ENCODE data around the gene NDUFS3.

DNA sequence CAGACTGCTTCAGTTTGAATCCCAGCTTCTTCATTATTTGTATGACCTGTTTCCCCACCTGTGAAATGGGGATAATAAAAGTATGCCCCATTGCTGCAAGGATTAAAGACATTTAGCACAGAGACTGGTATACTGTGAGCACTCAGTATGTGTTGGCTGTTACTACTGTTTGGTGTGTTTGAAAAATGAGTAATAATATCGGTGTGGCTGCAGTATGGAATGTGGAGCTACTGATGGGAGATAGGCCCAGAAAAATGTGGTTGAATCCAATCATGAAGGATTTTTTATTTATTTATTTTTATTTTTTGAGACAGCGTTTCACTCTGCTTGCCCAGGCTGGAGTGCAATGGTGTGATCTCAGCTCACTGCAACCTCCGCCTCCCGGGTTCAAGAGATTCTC, 24.4 kb downstream of the NDUFS3 start:
- TF ChIP-seq, protein P1, sequence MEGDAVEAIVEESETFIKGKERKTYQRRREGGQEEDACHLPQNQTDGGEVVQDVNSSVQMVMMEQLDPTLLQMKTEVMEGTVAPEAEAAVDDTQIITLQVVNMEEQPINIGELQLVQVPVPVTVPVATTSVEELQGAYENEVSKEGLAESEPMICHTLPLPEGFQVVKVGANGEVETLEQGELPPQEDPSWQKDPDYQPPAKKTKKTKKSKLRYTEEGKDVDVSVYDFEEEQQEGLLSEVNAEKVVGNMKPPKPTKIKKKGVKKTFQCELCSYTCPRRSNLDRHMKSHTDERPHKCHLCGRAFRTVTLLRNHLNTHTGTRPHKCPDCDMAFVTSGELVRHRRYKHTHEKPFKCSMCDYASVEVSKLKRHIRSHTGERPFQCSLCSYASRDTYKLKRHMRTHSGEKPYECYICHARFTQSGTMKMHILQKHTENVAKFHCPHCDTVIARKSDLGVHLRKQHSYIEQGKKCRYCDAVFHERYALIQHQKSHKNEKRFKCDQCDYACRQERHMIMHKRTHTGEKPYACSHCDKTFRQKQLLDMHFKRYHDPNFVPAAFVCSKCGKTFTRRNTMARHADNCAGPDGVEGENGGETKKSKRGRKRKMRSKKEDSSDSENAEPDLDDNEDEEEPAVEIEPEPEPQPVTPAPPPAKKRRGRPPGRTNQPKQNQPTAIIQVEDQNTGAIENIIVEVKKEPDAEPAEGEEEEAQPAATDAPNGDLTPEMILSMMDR (conservative IDR thresholded peaks at IDR 0.05) = no peak
- no peak for TF ChIP-seq ZFX (IDR thresholded peaks at IDR 0.05)

Data from C4-2B (cell line).